ENCODE results near the gene COL11A1.

The COL11A1 gene

GRCh38 chr1:102899935-102900334 is 208.4 kb downstream of the COL11A1 start:
- DNase-seq (ENCODE audit: low spot score) = no peak

DNA sequence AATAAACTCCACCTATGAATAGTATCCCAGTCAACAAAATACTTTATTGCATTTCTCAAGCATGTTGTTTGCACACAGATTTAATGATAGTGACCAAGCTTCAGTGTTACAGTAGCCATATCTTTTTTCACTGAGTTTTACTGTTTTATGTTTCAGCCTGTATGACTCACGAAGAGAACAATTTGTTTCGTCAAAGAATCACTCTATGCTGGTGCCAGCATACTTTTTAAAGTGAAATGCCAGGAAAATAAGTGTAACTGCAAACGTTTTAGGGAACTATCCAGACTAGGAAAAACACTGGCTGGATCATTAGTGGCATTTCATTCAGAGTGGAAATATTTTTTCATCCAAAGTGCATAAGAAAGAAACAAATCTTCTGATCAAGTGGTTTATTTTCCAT is 210.8 kb downstream of the COL11A1 start:
- peak; percentile 50 for DNase-seq (ENCODE audit: low spot score)

GRCh38 chr1:102896771-102897170 is 211.6 kb downstream of the COL11A1 start:
- no peak for DNase-seq (ENCODE audit: low spot score)

GRCh38 chr1:102896286-102896685 is 212.0 kb downstream of the COL11A1 start:
- no peak for DNase-seq (ENCODE audit: low spot score)

GRCh38 chr1:102891868-102892625 is 216.3 kb downstream of the COL11A1 start:
- peak; percentile 47 for DNase-seq (ENCODE audit: low spot score)

- DNase-seq (ENCODE audit: low spot score) = no peak
Measured at GRCh38 chr1:102886638-102887037, 221.7 kb downstream of the COL11A1 start.

DNA sequence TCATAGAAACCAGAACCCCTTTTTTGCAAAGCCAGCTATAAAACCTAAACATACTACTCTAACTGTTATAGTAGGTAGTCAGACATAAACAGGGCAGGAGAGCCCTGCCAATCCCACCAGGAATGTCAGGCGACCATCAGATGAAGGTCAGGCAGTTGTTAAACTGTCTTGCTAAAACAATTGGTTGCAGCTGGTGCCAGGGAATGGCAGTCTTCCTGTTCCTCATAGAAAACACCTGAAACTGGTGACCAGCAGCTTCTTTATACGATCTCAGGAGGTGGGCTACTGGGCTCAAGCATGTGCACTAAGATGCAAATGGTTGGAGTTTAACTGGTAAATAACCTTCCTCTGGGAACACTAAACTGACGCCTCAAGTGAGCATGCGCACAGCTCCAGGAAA is 224.1 kb downstream of the COL11A1 start:
- DNase-seq (ENCODE audit: low spot score) = no peak

DNA sequence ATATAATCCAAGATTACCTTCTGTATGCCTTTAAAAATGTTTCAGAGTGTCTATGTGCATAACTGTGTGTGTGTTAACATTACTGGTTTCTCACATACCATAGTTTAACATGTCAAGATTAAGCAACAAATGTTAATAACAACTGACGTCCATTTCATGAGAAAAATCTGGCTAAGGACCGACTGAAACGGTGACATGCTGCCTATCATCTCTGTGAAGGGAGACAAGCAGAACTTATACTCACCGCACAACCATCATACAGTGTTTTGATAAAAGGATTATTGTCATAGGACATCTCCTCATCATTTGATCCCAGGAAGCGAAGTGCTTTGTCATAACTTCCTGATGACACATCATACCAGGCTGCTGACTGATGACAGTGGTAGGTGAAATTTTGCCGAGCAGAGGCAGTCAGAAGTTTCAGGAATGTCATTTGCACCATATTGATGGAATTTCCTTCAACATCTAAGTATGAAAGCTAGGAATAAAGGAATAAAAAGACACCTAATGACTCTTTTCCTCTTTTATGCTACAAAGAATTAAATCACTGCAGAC is 228.8 kb downstream of the COL11A1 start:
- peak; percentile 67 for DNase-seq (ENCODE audit: low spot score)

- no peak for DNase-seq (ENCODE audit: low spot score)
Measured at GRCh38 chr1:102875756-102876155, 232.6 kb downstream of the COL11A1 start.

- DNase-seq (ENCODE audit: low spot score) = no peak
Measured at GRCh38 chr1:102872526-102872925, 235.8 kb downstream of the COL11A1 start.

GRCh38 chr1:102872097-102872496 is 236.2 kb downstream of the COL11A1 start:
- no peak for DNase-seq (ENCODE audit: low spot score)

- DNase-seq (ENCODE audit: low spot score) = no peak
Measured at GRCh38 chr1:102863704-102864103, 244.6 kb downstream of the COL11A1 start.

DNA sequence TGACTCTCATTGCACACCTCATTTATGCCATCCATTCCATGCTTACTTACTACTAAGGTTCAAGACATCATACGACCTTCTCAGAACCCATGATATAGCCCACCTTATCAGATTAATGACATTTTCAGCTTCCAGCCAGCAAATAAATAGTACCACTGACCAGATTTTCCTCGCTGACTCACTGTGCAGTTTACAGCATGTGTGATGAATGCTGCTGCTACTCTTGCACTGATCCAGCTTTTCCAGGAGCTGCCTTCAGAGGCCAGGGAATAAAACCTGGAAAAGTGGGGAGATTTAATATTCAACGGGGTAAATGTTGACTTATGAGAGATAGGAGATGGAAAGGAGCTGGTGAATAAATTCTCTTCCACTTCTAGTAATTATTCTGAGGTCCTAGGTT is 247.1 kb downstream of the COL11A1 start:
- DNase-seq (ENCODE audit: low spot score) = peak; percentile 21

DNA sequence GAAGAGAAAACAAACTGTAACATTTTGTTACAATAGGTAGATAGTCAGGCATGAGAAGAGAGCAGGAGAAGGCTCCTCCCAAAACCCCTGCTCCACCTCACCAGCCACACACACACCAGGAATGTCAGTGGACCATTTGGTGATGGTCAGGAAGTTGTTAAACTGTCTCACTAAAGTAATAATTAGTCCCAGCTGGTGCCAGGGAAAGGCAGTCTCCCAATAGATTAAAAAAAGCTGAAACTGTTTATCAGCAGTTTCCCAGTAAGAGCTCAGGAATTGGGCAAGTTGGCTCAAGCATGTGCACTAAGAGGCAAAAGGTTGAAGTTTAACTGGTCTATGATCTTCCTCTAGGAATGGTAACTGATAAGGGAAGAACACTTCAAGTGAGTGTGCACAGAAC is 249.6 kb downstream of the COL11A1 start:
- DNase-seq (ENCODE audit: low spot score) = peak; percentile 66

DNA sequence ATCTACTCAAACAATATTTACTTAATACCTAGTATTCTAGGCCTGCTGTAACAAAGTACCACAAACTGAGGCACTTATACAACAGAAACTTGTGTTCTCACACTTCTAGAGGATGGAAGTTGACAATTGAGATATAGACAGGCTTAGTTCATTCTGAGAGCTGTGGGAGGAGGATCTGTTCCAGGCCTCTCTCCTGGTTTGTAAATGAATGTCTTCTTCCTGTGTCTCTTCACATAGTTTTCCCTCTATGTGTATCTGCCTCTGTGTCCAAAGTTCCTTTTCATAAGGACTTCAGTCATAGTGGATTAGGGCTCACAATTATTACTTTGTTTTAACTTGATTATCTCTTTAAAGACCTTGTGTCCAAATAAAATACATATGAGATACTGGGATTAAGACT is 251.1 kb downstream of the COL11A1 start:
- no peak for DNase-seq (ENCODE audit: low spot score)

- DNase-seq (ENCODE audit: low spot score) = no peak
Measured at GRCh38 chr1:102853701-102854187, 254.6 kb downstream of the COL11A1 start.

DNA sequence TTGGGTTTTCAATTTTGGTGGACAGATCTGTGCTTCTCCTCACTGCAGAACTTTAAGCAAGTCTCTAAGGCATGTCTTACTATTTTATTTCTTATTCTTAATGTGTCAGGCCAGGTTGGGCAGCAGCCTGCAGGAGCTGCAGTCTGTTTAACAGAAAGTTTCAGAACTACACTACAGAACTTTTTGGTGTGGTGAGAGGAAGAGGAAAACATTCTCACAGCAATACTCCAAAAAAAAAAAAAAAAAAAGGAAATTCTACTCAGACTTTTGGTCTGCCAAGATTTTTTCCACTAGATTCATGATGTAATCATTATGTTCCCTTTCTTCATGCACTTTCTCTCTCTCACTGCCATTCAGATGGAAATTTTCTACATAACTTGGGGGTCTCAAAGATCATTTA is 255.2 kb downstream of the COL11A1 start:
- peak; percentile 25 for DNase-seq (ENCODE audit: low spot score)

DNA sequence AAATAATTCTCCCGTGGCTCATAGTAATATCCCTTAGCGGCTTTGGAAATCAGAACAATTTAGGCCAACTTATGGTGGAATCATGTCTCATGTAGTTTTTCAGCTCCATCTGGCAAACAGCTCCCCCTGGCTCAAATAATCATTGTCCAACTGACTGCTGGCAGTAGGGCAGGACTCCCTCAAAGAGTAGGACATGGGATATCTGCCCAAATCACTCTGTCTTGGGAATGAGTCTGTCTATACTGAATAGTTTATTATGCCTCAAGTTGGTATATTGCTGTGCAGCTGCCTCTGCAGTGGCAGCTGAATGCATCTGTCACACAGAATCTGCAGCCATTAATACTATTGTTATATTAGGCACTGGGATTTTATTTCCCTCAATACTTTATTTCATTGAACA is 255.7 kb downstream of the COL11A1 start:
- DNase-seq (ENCODE audit: low spot score) = peak; percentile 38

DNA sequence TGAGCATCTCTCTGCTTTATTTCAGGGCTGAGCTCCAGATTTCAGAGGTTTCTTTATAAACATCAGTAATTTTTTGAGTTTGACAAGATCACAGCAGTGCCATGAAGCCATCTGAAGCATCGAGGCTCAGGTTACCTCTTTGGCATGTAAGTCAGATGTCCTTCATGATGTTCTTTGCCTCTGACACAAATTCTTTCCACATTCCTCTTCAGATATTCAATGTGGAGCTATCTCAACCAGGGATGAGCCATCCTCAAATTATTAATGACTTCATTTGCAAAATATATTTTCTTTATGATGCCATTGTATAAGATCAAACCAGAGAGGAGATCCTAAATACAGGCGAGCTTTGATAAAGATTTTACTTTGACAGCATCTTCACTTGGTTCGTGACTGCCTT is 256.7 kb downstream of the COL11A1 start:
- no peak for DNase-seq (ENCODE audit: low spot score)

DNA sequence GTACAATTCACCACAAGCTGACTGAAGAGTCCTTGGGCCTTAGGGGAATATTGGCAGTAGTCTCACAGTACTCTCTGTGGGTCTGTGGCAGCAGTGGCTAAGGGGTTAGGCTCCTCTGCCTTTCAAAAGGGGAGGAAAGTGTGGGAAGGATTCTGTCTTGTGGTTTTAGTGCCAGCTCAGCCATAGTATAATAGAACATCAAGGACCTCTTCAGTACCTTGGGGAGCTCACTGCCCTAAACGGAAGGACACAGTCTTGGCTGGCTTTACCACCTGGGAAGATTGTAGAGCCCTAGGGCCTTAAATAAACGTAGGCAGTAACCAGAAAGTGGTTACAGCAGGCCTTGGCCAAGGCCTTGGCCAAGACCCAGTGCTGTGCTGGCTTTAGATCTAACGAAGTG is 265.7 kb downstream of the COL11A1 start:
- DNase-seq (ENCODE audit: low spot score) = no peak

GRCh38 chr1:102840741-102841140 is 267.6 kb downstream of the COL11A1 start:
- DNase-seq (ENCODE audit: low spot score) = no peak

GRCh38 chr1:102838016-102838415 is 270.3 kb downstream of the COL11A1 start:
- no peak for DNase-seq (ENCODE audit: low spot score)

- DNase-seq (ENCODE audit: low spot score) = no peak
Measured at GRCh38 chr1:102837551-102837950, 270.8 kb downstream of the COL11A1 start.

DNA sequence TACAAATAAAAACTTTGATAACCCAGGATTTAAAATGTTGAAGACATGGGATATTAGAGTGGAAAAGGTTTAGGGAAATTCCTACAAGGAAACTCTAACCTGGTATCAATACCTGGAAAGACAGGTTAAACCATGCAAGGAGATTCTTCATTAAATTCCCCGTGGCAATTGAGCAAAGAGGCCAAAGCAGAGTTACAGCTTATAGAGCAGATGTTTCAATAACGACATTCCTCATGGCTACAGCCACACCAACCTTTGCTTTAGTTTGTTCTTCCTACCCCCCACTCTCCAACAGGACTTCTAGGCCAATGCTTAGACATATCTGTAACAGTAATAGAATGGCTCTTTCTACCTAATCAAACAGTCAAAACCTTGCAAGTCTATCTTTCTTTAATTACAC is 271.3 kb downstream of the COL11A1 start:
- DNase-seq (ENCODE audit: low spot score) = no peak
